ENCODE results near the gene CNOT1.

GRCh38 chr16:58509256-58510096 is 120.2 kb downstream of the CNOT1 start:
- TF ChIP-seq CTCF (IDR thresholded peaks at IDR 0.05 in 4 of 5, conservative IDR thresholded peaks at IDR 0.05 in 1 of 5), result no peak
- TF ChIP-seq POLR2A (IDR thresholded peaks at IDR 0.05), result no peak
